NCI-H2029 (cell line): Measurements from ENCODE around the gene COMMD6.

Experiments used
- DNase-seq: peaks from one replicate; lab custom pipeline; 2025; lab: John Stamatoyannopoulos, UW

The COMMD6 gene

GRCh38 chr13:75482070-75482819 lies 55.4 kb downstream of the COMMD6 start, which contains the start of gene TBC1D4:
Gene TBC1D4 (minus strand): TSS chr13:75482169. CDS start chr13:75481767, 402 bp downstream.
- peak; percentile 35 for DNase-seq

GRCh38 chr13:75481176-75482069 lies 56.2 kb downstream of the COMMD6 start:
- no peak for DNase-seq

GRCh38 chr13:75480671-75481175 lies 56.9 kb downstream of the COMMD6 start:
- DNase-seq = peak; percentile 47

DNA sequence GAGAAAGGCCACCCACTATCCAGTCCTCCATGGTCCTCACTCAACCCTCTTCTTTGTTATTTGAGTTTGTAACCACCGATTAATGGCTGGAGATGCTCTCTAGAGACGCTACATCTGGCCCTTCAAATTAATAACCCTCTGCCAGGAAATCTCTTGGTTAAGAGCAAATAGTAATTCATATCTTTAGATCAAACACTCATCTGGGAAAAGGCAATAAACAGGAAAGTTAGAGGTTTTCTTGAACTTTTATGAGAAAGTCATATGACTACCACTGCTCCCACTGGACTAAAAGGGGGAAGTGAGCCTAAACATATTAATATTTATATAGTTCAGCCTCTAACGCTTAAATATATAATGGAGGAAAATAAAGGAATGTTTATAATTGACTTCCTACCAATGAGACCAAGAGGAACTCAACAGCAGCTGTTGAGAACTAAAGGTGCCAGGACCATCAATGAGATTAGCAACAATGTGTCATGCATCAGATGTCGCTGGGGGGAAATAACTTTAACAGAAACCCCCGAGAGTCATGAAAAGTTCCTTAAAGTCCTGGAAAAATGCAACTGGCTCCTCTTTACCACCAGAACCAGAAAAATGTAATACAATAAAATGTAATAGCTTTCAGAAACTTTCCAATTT lies 58.4 kb downstream of the COMMD6 start:
- no peak for DNase-seq

- DNase-seq = no peak
These were observed 59.0 kb downstream of the COMMD6 start for GRCh38 chr13:75478659-75479058.
